Measurements from ENCODE around the gene ESPN.

DNA sequence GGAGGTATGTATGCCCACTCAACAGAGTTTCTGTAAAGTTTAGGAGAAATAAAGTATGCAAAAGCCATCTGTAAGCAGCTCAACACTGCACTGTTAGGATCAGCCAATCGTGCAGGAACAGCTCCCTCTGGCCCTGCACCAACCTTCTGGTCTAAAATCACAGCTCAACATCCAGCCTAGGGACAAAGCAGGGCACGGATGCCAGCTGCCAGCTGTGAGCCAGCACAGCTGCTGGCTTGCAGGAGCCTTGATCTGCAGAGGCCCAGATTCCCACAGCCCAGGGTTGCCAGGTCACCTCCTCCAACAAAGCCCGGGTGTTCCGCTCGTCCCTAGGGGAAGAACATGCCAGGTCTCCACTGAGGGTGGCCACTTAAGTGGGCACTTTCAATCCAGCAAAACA lies 39.6 kb upstream of the ESPN start:
- TF ChIP-seq, protein P1, sequence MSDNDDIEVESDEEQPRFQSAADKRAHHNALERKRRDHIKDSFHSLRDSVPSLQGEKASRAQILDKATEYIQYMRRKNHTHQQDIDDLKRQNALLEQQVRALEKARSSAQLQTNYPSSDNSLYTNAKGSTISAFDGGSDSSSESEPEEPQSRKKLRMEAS (IDR thresholded peaks at IDR 0.05; ENCODE audit: low read depth, low read length): no peak
- TF ChIP-seq, protein P2, sequence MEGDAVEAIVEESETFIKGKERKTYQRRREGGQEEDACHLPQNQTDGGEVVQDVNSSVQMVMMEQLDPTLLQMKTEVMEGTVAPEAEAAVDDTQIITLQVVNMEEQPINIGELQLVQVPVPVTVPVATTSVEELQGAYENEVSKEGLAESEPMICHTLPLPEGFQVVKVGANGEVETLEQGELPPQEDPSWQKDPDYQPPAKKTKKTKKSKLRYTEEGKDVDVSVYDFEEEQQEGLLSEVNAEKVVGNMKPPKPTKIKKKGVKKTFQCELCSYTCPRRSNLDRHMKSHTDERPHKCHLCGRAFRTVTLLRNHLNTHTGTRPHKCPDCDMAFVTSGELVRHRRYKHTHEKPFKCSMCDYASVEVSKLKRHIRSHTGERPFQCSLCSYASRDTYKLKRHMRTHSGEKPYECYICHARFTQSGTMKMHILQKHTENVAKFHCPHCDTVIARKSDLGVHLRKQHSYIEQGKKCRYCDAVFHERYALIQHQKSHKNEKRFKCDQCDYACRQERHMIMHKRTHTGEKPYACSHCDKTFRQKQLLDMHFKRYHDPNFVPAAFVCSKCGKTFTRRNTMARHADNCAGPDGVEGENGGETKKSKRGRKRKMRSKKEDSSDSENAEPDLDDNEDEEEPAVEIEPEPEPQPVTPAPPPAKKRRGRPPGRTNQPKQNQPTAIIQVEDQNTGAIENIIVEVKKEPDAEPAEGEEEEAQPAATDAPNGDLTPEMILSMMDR (IDR thresholded peaks at IDR 0.05; ENCODE audit: low read depth, low read length): no peak
